ENCODE data around the gene RNU1-3. TPM values are rescaled to one million over a fixed set of nuclear protein-coding genes. Genes with fewer than 3 reads are reported as not detected.

RNU1-3 gene
- total and polyA plus RNA-seq, 9 of the 15 experiments (the other 6 are each of a cell fraction or from before 2014, with no cell fraction given) = under 0.01 to 32,823 (median 2,538) TPM; not detected in 4

GRCh38 chr1:16625497-16626408, 41.0 kb downstream of the RNU1-3 start (continued):
- TF ChIP-seq, protein P1, sequence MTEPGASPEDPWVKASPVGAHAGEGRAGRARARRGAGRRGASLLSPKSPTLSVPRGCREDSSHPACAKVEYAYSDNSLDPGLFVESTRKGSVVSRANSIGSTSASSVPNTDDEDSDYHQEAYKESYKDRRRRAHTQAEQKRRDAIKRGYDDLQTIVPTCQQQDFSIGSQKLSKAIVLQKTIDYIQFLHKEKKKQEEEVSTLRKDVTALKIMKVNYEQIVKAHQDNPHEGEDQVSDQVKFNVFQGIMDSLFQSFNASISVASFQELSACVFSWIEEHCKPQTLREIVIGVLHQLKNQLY (CRISPR knock-in tag; conservative IDR thresholded peaks at IDR 0.05) = peak in 1 of 2 experiments; percentile 23; a peak in 1 of 4 replicates
- TF ChIP-seq L3MBTL2 (IDR thresholded peaks at IDR 0.05) (no peak), HBP1 (CRISPR knock-in tag; IDR thresholded peaks at IDR 0.05) (no peak), ELF4 (CRISPR knock-in tag; IDR thresholded peaks at IDR 0.05) (no peak), MED1 (CRISPR knock-in tag; IDR thresholded peaks at IDR 0.05; ENCODE audit: borderline replicate concordance) (0 out of 2 replicates have a peak, but pooled peaks have one; percentile 90), XRCC4 (IDR thresholded peaks at IDR 0.05; ENCODE audit: extremely low read depth, insufficient read depth, insufficient read length) (no peak), RERE (CRISPR knock-in tag; IDR thresholded peaks at IDR 0.05; ENCODE audit: borderline replicate concordance) (0 out of 2 replicates have a peak, but pooled peaks have one; percentile 7), HCFC1 (IDR thresholded peaks at IDR 0.05; ENCODE audit: low read depth, low read length) (no peak), RAD21 (CRISPR knock-in tag; conservative IDR thresholded peaks at IDR 0.05 in 1 of 2, IDR thresholded peaks at IDR 0.05 in 1 of 2) (no peak), CHAMP1 (IDR thresholded peaks at IDR 0.05) (no peak), KDM1A (IDR thresholded peaks at IDR 0.05) (no peak), GTF2F1 (IDR thresholded peaks at IDR 0.05; ENCODE audit: low read depth, low read length) (no peak), ZNF184 (CRISPR knock-in tag; IDR thresholded peaks at IDR 0.05) (0 out of 2 replicates have a peak, but pooled peaks have one; percentile 40)
- TF ChIP-seq, protein P2, sequence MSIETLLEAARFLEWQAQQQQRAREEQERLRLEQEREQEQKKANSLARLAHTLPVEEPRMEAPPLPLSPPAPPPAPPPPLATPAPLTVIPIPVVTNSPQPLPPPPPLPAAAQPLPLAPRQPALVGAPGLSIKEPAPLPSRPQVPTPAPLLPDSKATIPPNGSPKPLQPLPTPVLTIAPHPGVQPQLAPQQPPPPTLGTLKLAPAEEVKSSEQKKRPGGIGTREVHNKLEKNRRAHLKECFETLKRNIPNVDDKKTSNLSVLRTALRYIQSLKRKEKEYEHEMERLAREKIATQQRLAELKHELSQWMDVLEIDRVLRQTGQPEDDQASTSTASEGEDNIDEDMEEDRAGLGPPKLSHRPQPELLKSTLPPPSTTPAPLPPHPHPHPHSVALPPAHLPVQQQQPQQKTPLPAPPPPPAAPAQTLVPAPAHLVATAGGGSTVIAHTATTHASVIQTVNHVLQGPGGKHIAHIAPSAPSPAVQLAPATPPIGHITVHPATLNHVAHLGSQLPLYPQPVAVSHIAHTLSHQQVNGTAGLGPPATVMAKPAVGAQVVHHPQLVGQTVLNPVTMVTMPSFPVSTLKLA (conservative IDR thresholded peaks at IDR 0.05) = no peak
